Esophagus (tissue), 2 donors: ENCODE results near the gene RHO. TPM values are rescaled to one million over a fixed set of nuclear protein-coding genes. Genes with fewer than 3 reads are reported as not detected.
"Not testable (repeated sequence)": the region's sequence is repeated elsewhere in the genome, so short reads cannot be mapped to it uniquely, and the experiment has no call there.

Experiments used
- H3K27ac ChIP-seq, 2 donors: one replicate each; pipeline ENCODE4 v1.5.1; 2013; ENCODE audit warnings: low read depth in 2 of 2, mild to moderate bottlenecking in 2 of 2, inconsistent platforms in 1 of 2, low read length in 1 of 2, moderate library complexity in 1 of 2
- H3K27me3 ChIP-seq, 2 donors: one replicate each; pipeline ENCODE4 v1.6.1; 2013; ENCODE audit warnings: low read length in 2 of 2, control low read depth in 1 of 2, mild to moderate bottlenecking in 1 of 2; ENCODE audit not compliant: insufficient read depth in 2 of 2, control insufficient read depth in 1 of 2
- H3K36me3 ChIP-seq, 2 donors: one replicate each; pipeline ENCODE4 v1.6.1; 2013; ENCODE audit warnings: low read length in 1 of 2; ENCODE audit not compliant: control insufficient read depth in 2 of 2, insufficient read depth in 2 of 2
- H3K4me1 ChIP-seq, 2 donors: one replicate each; pipeline ENCODE4 v1.6.1; 2013; ENCODE audit warnings: low read length in 1 of 2; ENCODE audit not compliant: control insufficient read depth in 2 of 2, insufficient read depth in 2 of 2
- H3K4me3 ChIP-seq, 2 donors: one replicate each; pipeline ENCODE4 v1.5.1; 2013; ENCODE audit warnings: low read length in 2 of 2, mild to moderate bottlenecking in 2 of 2, low read depth in 1 of 2, moderate library complexity in 1 of 2
- H3K9me3 ChIP-seq, 2 donors: one replicate each; pipeline ENCODE4 v1.6.1; 2013; ENCODE audit warnings: mild to moderate bottlenecking in 2 of 2, low read depth in 1 of 2, low read length in 1 of 2, moderate library complexity in 1 of 2; ENCODE audit not compliant: control insufficient read depth in 2 of 2, insufficient read depth in 1 of 2
- WGBS, 2 donors: extraction: QIAGEN DNeasy Blood & Tissue Kit; methylation state at CpG; one replicate each; pipeline ENCODE4 v1.1.7; 2013; 5-methylcytosine and 5-hydroxymethylcytosine counted together
- polyA plus RNA-seq, 2 donors: library from polyadenylated mRNA; stranded (reverse); fragments of 200-250 nt; gene quantifications; one replicate each; pipeline ENCODE4 v1.2.3, GENCODE V29; 2013
- donor health status: healthy with polysubstance abuse.
- donor health status: Bipolar disorder and iron deficiency.

The RHO gene
- polyA plus RNA-seq, 2 donors, result not detected

GRCh38 chr3:129535075-129535474 is 6.6 kb downstream of the RHO start:
- no peaks in the 10 kb centered on the region for H3K9me3 ChIP-seq
- no peaks in the 10 kb centered on the region for H3K4me1 ChIP-seq
- no peaks in the 10 kb centered on the region for H3K27me3 ChIP-seq
- no peaks in the 10 kb centered on the region for H3K36me3 ChIP-seq
- no peak overlapping the region for H3K27ac ChIP-seq
- 85 to 93% methylated on average over 1 of the region's 1 CpG for WGBS, 2 donors
- no peak overlapping the region for H3K4me3 ChIP-seq

- 81 to 88% methylated on average over 2 of the region's 2 CpGs for WGBS, 2 donors
- Histone ChIP-seq H3K27me3 (no peaks in the 10 kb centered on the region), H3K27ac (no peak overlapping the region)
Observed at GRCh38 chr3:129536374-129536667, 7.9 kb downstream of the RHO start.

GRCh38 chr3:129536804-129537203 is 8.4 kb downstream of the RHO start:
- Histone ChIP-seq H3K9me3 (no peaks in the 10 kb centered on the region), H3K27me3 (no peaks in the 10 kb centered on the region), H3K4me3 (no peak overlapping the region), H3K27ac (no peak overlapping the region), H3K36me3 (no peaks in the 10 kb centered on the region), H3K4me1 (no peaks in the 10 kb centered on the region)
- WGBS, 2 donors, result 69 to 78% methylated on average over 3 of the region's 3 CpGs

More at GRCh38 chr3:129536374-129536667, 7.9 kb downstream of the RHO start:
- Histone ChIP-seq H3K4me3 (no peak overlapping the region), H3K9me3 (no peaks in the 10 kb centered on the region), H3K36me3 (no peaks in the 10 kb centered on the region), H3K4me1 (no peaks in the 10 kb centered on the region)

DNA sequence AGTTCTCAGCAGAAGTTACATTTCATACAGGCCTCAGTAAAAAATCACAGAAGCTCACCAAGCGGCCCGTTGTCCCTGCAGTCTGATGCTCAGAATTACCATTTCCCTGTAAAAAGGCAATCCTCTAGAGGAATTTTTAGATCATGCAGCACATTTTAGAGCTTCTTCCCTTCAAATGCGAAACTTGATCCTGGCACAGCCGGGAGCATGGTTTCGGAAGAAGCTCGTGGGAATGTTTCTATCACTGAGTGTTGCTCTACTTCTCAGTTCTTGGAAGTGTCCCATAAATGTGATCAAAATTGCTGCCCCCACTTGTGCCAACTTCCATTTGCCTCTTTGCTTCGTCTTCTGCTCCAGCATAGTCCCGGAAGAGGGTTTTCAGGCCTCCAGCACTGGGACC is 10.8 kb downstream of the RHO start:
- 88 to 92% methylated on average over 8 of the region's 8 CpGs for WGBS, 2 donors
- Histone ChIP-seq H3K36me3 (no peaks in the 10 kb centered on the region), H3K27me3 (no peaks in the 10 kb centered on the region), H3K4me1 (no peaks in the 10 kb centered on the region), H3K4me3 (no peak overlapping the region), H3K9me3 (no peaks in the 10 kb centered on the region), H3K27ac (no peak overlapping the region)

DNA sequence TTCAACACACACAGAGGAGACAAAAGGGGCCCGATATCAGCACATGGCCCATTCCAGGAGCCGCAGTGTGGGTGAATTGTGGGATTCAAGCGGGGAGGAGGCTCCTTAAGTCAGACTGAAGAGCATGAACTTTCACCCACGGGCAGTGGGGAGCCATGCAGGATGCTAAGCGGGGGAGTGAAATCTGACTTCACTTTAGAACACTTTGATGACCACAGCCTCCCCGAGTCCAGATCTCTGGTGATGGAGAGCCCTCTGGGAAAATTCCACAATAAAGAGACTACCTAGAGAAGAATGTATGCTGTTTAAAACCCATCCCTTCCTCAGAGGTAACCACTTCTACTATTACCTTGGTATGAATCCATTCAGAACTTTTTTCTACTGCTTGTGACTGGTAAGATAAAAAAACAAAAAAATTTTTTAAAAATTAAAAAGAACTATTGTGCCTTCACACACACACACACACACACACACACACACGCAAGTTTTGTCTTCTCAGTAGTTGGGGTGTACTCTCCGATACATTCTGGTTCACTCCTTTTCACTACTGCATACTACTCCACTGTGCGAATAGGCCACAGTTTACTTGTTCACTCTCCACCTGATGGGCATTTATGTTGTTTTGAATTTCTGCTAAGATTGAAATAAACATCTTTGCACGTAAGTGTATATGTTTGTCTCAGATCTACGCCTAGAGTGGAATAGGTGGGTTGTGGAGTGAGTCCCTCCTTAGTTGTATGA is 12.5 kb downstream of the RHO start:
- Histone ChIP-seq H3K4me3 (no peak overlapping the region), H3K27me3 (no peaks in the 10 kb centered on the region), H3K27ac (no peak overlapping the region), H3K36me3 (no peaks in the 10 kb centered on the region), H3K9me3 (no peaks in the 10 kb centered on the region), H3K4me1 (no peaks in the 10 kb centered on the region)
- WGBS, 2 donors, result 91 to 95% methylated on average over 11 of the region's 11 CpGs

DNA sequence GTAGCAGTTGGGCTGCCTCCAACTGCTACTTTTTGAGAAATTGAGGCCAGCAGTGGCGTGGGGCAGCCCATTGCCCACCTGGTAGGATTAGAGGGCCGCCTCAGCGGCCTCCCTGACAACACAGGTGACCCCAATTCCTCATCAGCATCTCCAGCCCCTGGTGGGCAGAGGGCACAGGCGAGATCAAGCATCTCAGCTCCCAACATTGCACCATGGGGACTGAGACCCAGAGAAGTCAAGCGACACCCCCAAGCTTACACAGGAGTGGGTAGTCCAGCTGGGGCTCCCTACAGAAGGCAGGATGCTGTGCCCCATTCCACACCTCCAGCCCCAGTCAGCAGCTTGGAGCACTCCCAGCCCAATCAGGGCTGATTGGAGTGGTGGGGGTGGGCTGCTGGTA is 14.3 kb downstream of the RHO start:
- no peak overlapping the region for H3K27ac ChIP-seq
- no peaks in the 10 kb centered on the region for H3K9me3 ChIP-seq
- 88 to 95% methylated on average over 5 of the region's 5 CpGs for whole genome bisulfite sequencing, 2 donors
- no peaks in the 10 kb centered on the region for H3K36me3 ChIP-seq
- H3K27me3 ChIP-seq, result no peaks in the 10 kb centered on the region
- no peaks in the 10 kb centered on the region for H3K4me1 ChIP-seq
- H3K4me3 ChIP-seq, result no peak overlapping the region

DNA sequence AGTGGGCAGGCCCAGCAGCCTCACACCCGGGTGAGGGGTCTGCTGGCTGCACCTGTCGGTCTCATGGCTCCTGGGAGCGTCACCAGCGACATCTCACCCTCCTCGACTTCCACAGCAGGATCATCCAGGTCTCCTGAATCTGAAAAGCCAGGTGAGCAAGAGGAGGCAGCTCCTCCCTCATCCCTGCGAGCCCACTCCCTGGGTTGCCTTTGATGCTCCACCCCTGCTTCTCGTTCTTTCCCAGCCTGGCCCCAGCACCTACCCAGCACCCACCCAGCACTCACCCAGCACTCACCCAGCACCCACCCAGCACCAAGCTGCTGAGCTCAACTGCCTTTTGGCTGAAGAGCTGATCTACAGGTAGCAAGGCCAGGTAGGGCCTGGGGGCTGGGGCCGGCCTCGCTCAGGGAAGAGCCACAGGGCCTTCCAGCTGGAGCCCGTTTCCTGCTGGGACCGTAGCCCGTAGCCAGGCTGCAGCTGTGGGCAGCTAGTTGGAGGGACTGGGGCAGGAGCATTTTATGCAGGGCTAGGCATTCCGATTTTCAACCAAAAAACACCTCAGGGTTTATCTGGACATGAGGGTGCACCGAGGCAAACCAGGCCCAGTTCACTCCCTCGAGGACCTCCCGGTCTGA is 14.8 kb downstream of the RHO start, which contains the start of gene H1-8:
H1-8 (plus strand) TSS at position 20 of the 635 bp plus-strand sequence; CDS start at position 64, 44 bp downstream.
- no peak within 1 kb of the TSS for H3K27ac ChIP-seq
- WGBS, 2 donors, result 87 to 90% methylated on average over 16 of the region's 16 CpGs
- H3K4me3 ChIP-seq, result no peak within 1 kb of the TSS
- no peaks in the 10 kb centered on the region for H3K4me1 ChIP-seq
- H3K9me3 ChIP-seq, result no peaks in the 10 kb centered on the region
- no peaks in the 10 kb centered on the region for H3K27me3 ChIP-seq
- H3K36me3 ChIP-seq, result no peaks in the 10 kb centered on the region

GRCh38 chr3:129543999-129544398 is 15.6 kb downstream of the RHO start:
- WGBS, 2 donors, result 88 to 89% methylated on average over 9 of the region's 9 CpGs
- H3K27me3 ChIP-seq, result no peaks in the 10 kb centered on the region
- H3K4me3 ChIP-seq, result no peak overlapping the region
- H3K27ac ChIP-seq, result no peak overlapping the region
- no peaks in the 10 kb centered on the region for H3K36me3 ChIP-seq
- no peaks in the 10 kb centered on the region for H3K9me3 ChIP-seq
- no peaks in the 10 kb centered on the region for H3K4me1 ChIP-seq

GRCh38 chr3:129545951-129546350 is 17.5 kb downstream of the RHO start:
- not testable (repeated sequence) for H3K4me3 ChIP-seq, H3K9me3 ChIP-seq, H3K4me1 ChIP-seq, H3K27ac ChIP-seq, H3K27me3 ChIP-seq, H3K36me3 ChIP-seq
- 92 to 93% methylated on average over 3 of the region's 3 CpGs for WGBS, 2 donors

- 96% methylated on average over 24 of the region's 24 CpGs for WGBS, 2 donors
- no peak overlapping the region for H3K4me3 ChIP-seq
Observed at GRCh38 chr3:129547241-129547640, 18.8 kb downstream of the RHO start.

More at GRCh38 chr3:129547241-129547640, 18.8 kb downstream of the RHO start:
- no peaks in the 10 kb centered on the region for H3K27me3 ChIP-seq
- no peaks in the 10 kb centered on the region for H3K4me1 ChIP-seq
- H3K27ac ChIP-seq, result no peak overlapping the region
- H3K36me3 ChIP-seq, result no peaks in the 10 kb centered on the region
- H3K9me3 ChIP-seq, result no peaks in the 10 kb centered on the region
